PC-9 (cell line): ENCODE results near the gene HAND1.

Experiments used
- EZH2 ChIP-seq: fragments of 200-600 bp; sonication (generic); IDR thresholded peaks from 2 replicates; pipeline ENCODE4 v1.8.0; 2017; ENCODE audit warnings: antibody characterized with exemption, low read depth
- TF ChIP-seq, protein P1 (sequence below): fragments of 200-600 bp; sonication (generic); conservative IDR thresholded peaks from 2 replicates; pipeline ENCODE4 v1.6.1; 2017; ENCODE audit warnings: mixed run types, antibody characterized with exemption, mild to moderate bottlenecking, moderate library complexity

DNA sequence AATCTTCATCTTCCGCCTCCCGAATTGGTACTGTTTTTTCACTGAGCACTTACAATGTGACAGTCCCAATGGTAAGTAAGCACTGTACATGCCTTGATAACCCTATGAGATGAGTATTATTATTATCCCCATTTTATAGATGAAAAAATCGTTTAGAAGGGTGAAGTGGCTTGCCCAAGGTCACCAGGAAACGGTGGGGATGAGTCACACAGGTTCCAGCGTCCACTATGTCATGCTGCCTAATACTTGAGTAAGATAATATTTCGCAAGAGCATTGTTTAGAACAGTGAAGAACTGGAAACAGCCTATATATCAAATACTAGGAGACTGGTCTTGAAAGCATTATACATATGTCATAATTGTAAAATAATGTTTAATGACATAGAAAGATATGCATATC, 12.9 kb downstream of the HAND1 start:
- TF ChIP-seq, protein P1, sequence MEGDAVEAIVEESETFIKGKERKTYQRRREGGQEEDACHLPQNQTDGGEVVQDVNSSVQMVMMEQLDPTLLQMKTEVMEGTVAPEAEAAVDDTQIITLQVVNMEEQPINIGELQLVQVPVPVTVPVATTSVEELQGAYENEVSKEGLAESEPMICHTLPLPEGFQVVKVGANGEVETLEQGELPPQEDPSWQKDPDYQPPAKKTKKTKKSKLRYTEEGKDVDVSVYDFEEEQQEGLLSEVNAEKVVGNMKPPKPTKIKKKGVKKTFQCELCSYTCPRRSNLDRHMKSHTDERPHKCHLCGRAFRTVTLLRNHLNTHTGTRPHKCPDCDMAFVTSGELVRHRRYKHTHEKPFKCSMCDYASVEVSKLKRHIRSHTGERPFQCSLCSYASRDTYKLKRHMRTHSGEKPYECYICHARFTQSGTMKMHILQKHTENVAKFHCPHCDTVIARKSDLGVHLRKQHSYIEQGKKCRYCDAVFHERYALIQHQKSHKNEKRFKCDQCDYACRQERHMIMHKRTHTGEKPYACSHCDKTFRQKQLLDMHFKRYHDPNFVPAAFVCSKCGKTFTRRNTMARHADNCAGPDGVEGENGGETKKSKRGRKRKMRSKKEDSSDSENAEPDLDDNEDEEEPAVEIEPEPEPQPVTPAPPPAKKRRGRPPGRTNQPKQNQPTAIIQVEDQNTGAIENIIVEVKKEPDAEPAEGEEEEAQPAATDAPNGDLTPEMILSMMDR = no peak
- no peak for TF ChIP-seq EZH2
